IPS-18c (cell line): Measurements from ENCODE around the gene NAA16.
"Not testable (repeated sequence)": the region's sequence is repeated elsewhere in the genome, so short reads cannot be mapped to it uniquely, and the experiment has no call there.

Source experiments
- H3K4me3 ChIP-seq: 2 replicates; pipeline ENCODE4 v1.7.0; 2013; ENCODE audit warnings: low read depth, mild to moderate bottlenecking, low read length, moderate library complexity; ENCODE audit not compliant: insufficient read depth
- H3K9me3 ChIP-seq: one replicate; pipeline ENCODE4 v1.6.1; 2013; ENCODE audit warnings: mild to moderate bottlenecking, low read length, moderate library complexity; ENCODE audit not compliant: control insufficient read depth, insufficient read depth

Gene NAA16

DNA sequence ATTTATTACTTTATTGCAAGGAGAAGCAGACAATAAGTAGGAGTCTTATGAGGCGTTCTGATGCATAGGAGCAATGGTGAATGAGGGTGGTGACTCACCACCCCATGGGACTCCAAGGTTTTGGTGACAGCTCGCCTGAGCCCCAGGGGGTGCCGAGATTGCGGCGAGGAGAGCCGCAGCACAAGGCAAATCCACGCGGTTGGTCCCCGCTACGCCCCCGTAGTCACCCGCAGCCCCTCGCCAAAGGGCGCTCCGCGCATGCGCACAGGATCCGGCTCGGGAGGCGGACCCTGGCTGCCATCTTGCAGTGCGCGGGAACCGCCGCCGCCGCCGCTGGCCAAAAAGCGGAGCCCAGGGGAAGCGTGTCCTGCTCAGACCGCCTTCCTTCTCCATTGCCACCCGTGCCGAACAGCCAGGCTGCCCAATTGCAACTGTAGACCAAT, at the start of gene NAA16:
NAA16 (plus strand) TSS at position 305 of the 443 bp plus-strand sequence. CDS start 262 bp downstream, outside the sequence.
- Histone ChIP-seq H3K4me3 (peak within 1 kb of the TSS; percentile 98), H3K9me3 (no peaks in the 10 kb centered on the region)

DNA sequence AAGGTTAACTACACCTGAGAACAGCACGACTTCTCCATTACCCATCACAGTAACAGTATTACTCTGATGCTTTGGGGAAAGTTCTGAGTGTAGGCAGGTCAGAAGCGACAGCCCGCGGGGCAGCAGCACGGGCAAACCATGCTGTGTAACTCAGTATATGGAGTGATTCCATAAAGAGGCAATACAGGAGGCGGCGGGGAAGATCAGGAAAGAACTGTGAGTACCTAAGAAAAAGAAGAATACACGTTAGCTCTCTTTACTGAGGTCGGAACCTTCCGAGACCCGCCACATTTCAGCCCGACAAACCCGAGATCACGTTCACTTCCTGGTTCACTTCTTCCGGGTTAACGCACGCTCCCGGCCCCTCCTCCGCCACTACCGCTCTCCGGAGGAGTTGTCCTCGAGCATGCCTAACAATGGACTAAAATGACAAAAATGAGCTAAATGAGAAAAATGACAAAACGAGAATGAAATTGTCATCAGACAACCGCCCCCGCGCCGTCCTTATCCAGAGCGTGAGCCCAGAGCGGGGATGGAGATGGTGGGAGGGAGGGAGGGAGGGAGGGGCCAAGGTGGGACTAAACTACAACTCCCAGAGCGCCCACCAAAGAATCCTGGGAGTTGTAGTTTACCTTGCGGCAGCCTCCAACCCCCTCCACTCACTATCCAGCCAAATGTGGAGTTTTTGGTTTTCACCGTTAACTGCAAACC, 47.7 kb upstream of the NAA16 start, which contains the start of gene MTRF1:
MTRF1 (minus strand) TSS at position 316 of the 711 bp plus-strand sequence. CDS start 2,669 bp downstream, outside the sequence.
- peaks cover 6% of the 10 kb centered on the region for H3K9me3 ChIP-seq
- H3K4me3 ChIP-seq, result peak within 1 kb of the TSS; percentile 87

DNA sequence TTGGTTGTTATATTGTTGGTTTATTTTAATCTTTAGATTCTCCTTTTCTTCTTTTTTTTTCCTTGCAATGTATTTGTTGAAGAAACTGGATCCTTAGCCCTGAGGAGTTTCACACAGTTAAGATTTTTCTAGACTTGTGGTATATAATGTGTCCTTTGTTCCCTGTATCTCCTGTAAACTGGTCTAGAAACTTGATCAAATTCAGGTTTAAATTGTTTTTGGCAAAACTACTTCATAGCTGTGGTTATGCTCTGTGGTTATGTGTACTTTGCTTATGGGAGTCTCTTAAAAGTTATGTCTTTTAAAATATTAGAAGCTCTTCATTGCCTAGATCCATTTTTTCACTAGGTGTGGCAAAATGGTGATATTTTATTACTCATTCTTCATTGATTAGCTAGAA, 44.0 kb upstream of the NAA16 start:
- Histone ChIP-seq H3K4me3 (no peak overlapping the region), H3K9me3 (peaks cover 6% of the 10 kb centered on the region)

DNA sequence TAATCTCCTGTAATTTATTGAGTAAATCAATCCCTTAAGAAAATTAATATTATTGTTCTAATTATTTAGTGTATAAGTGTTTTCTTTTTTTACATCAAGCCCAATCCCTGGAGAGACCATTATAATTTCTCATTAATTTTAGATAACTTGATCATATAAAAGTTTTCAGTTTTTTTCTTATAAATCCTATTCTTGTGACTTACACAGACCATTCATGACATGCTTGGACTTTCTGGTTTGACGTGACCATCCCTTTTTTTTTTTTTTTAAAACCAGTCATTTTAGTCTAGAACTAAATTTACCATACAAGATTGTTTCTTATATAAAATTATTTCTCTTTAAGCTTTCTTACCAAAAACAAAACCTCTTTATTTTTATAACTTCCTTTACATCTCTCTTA, 42.3 kb upstream of the NAA16 start:
- peaks cover 3% of the 10 kb centered on the region for H3K9me3 ChIP-seq

DNA sequence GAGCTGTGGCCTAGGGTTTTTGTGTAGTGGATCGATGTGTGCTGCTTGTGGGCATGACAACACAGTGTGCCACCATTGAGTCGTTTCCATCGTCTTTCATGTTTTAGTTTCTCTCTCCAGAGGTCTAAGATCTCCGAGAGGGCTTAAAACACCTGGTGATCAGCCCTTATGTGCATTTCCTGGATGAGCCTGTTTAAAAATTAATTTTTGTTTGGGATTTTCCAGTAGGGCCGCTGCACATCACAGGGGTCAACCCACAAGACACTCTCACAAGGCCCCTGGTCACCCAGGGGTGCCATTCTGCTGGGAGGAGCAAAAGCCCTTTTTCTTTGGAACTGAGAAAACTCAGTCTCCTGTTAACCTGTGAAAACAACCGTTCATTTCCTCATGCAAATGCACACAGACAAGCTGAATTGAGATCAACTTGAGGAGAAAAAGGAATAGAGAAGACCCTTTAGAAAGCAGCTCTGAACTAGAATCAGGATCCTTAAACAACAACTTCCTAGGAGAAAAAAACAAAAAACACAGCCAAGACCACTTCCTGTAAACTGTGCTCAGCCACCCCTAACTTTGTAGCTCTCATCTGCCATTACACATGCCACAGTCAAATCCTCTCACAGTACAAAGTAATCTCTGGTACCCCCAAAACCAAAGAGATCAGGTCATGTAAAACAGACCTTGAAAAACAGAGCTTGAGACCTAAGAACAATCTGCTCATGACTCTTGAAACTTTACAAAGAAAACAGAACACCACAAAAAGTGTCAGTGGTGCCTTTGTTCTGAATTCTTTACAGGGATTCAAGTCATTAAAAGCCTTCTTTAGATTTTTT, 39.4 kb upstream of the NAA16 start:
- Histone ChIP-seq H3K9me3 (no peaks in the 10 kb centered on the region), H3K4me3 (no peak overlapping the region)

More for the DNA sequence above, 42.3 kb upstream of the NAA16 start:
- H3K4me3 ChIP-seq, result no peak overlapping the region

DNA sequence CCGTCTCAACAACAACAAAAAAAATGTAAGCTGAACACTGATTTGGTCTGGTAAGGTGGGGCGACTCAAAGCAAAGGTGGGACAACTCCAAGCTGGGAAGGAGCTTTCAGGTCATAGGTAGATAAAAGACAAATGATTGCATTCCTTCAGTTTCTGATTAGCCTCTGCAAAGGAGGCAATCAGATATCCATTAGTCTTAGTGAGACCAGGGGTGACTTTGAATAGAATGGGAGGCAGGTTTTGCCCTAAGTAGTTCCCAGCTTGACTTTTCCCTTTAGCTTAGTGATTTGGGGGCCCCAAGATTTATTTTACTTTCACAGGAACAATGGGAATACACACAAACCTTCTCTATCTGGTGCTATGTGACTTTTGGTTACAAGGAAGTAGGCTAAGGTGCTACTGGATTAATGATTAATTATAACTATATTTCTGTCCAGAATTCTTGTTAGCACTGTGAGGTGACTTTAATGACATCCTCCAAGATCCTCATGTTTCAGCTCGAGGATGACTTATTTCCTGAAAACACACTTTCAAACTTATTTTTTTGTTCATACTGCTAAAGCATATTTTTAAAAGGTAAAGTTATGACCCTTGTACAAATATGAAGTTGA, 37.1 kb upstream of the NAA16 start:
- Histone ChIP-seq H3K4me3 (no peak overlapping the region), H3K9me3 (no peaks in the 10 kb centered on the region)

DNA sequence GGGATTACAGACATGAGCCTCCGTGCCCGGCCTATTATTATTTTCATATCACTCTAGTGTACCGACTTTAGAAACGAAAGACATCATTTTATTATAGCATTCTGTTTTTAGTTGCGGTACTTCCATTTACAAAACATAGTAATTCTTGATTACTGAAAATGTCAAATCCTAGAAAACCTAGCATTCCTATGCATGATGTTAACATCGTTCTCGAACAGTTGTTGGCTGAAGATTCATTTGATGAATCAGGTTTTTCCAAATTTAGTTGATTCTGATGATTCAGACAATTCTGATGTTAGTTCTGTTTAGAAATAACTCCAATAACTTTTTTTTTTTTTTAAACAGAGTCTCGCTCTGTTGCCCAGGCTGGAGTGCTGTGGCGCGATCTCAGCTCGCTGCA, 36.2 kb upstream of the NAA16 start:
- no peaks in the 10 kb centered on the region for H3K9me3 ChIP-seq
- H3K4me3 ChIP-seq, result no peak overlapping the region

DNA sequence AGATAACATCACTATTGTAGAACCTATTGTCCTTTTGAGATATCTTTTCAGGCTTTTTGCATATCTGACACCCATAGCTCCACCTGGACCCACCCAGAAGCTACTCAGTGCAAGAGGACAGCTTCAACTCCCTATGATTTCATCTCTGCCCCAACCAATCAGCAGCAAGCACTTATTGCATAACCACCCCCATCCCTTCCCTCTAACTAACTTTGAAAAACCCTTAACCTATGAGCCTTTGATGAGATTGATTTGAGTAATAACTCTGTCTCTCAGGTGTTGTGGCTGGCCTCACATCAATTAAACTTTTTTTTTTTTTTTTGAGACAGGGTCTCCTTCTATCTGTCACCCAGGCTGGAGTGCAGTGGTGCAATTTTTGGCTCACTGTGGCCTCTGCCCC, 34.2 kb upstream of the NAA16 start:
- no peaks in the 10 kb centered on the region for H3K9me3 ChIP-seq
- no peak overlapping the region for H3K4me3 ChIP-seq

DNA sequence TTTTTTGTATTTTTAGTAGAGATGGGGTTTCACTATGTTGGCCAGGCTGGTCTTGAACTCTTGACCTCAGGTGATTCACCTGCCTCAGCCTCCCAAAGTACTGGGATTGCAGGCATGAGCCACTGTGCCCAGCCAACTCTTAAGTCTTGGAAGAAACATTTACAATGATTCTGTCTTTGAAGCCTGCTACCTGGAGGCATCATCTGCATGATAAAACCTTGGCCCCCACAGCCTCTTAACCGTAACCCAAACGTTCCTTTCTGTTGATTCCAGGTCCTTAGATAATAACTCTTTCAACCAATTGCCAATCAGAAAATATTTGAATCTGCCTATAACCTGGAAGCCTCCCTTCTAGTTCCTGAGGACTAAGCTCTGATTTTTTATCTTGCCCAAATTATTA, 31.9 kb upstream of the NAA16 start:
- not testable (repeated sequence) for H3K4me3 ChIP-seq, H3K9me3 ChIP-seq

DNA sequence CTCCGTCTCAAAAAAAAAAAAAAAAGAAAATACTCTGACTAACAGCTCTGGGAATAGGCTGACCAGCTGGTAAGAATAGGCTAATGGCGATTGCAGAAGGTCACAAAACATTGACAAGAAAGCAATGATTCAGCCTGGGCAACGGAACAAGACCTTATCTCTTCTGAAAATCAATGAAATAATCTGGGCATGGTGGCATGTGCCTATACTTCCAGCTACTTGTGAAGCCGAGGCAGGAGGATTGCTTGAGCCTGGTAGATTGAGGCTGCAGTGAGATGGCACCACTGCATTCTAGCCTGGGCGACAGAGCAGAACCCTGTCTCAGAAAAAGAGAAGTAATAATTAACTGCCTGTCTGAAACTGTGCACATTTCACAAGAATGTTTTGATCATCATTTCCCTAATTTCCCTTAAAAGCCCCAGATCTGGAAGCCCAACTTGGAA, 28.9 kb upstream of the NAA16 start:
- Histone ChIP-seq H3K4me3 (no peak overlapping the region), H3K9me3 (no peaks in the 10 kb centered on the region)

DNA sequence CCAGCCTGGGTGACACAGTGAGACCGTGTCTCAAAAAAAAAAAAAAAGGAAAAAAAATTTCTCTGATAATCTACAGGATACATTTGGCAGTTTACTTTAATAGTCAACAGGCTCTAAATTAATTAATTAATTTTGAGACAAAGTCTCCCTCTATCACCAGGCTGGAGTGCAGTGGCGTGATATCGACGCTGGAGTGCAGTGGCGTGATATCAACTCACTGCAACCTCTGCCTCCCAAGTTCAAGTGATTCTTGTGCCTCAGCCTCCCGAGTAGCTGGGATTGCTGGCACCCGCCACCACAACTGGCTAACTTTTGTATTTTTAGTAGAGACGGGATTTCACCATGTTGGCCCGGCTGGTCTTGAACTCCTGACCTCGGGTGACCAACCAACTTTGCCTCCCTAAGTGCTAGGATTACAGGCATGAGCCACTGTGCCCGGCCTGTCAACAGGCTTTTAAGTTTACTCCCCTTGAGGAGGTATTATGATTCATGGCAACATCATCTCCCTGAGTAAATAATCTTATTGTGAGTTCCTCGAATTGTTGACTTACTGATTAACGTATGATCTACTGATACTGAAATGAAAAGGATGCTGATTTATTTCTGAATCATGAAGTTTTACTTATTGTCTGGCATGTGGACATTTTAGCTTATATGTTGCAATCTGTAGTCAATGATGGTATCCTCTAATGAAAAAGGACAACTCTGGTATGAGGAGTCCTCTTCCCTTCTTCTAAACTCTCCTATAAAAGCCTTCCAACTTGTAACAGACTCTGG, 26.4 kb upstream of the NAA16 start:
- no peaks in the 10 kb centered on the region for H3K9me3 ChIP-seq

DNA sequence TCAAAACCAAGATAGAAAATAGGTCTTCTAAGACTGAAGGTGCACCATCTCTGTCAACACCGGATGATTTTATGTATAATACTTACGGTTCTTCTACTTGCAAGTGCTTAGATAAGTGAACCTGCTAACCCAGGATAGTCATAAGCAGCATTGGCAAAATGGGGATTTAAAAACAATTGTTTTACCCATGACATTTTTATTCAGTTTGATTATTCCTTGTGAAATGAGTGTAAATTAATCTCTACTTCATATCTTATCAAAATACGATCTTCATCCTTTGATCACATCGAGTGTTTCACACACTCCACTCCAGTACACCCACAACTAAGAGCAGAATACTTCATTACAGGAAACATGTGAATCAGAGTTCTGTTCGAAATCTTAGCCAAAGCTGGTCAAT, 24.7 kb upstream of the NAA16 start:
- Histone ChIP-seq H3K4me3 (no peak overlapping the region), H3K9me3 (no peaks in the 10 kb centered on the region)

More for the DNA sequence above, 26.4 kb upstream of the NAA16 start:
- no peak overlapping the region for H3K4me3 ChIP-seq

DNA sequence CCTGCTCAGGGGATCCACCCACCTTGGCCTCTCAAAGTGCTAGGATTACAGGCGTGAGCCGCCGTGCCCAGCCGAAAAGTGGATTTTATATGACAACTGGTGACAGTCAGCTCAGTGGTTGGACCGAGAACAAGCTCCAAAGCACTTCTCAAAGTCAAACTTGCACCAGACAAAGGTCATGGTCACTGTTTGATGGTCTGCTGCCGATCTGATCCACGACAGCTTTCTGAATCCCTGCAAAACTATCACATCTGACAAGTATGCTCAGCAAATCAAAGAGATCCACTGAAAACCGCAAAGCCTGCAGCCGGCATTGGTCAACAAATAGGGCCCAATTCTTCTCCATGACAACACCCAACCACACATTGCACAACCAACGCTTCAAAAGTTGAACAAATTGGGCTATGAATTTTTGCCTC, 21.6 kb upstream of the NAA16 start:
- no peak overlapping the region for H3K4me3 ChIP-seq

DNA sequence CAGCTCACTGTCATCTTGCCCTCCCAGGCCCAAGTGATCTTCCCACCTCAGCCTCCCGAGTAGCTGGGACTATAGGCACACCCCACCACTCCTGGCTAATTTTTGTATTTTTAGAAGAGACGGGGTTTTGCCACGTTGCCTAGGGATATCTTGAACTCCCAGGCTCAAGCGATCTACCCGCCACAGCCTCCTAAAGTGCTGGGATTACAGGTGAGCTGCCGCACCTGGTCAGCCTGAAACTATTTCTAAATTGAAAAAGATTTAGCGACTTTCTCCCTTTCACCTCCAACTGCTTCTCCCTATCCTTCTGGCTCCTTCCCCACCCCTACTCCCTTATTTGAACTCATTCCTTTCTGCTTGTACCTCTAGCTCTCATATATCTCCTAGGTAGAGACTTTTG, 19.8 kb upstream of the NAA16 start:
- Histone ChIP-seq H3K4me3 (no peak overlapping the region), H3K9me3 (no peaks in the 10 kb centered on the region)

More for the DNA sequence above, 21.6 kb upstream of the NAA16 start:
- no peaks in the 10 kb centered on the region for H3K9me3 ChIP-seq

DNA sequence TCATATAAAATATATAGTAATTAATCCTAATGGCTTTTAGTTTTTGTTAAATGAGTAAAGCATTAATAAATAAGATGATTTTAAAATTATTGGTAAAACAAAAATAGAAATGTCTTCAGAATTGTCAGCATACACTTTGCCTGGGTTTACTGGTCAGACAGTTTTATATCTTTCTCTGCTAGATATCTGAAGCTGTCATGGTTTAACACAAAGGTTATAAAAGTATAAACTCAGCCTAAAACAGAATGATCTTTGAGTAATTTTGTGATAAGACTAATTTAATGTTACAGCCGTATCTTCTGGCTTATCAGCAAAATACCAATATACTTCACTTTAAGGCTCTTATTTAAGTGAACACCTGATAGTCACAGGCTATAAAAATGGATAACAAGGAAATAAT, 17.8 kb upstream of the NAA16 start:
- Histone ChIP-seq H3K9me3 (no peaks in the 10 kb centered on the region), H3K4me3 (no peak overlapping the region)

DNA sequence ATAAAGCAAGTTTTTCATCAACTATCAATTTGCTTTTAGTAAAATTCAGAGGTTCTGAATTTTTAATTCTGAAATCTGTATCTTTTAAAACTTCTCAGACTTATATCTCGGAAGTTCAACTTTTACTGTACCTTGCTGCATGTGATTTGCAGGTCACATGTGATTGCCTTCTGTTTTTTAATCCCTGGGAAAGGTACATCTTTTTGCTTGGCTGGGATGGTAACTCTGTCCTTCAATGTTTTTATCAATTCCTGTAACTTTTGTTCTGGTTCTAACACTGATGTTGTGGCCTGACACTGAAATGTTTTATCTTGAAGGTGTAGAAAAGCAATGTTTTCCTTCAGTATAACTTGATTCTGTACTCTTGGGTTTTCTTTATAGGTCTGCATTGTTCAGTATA, 16.2 kb upstream of the NAA16 start:
- Histone ChIP-seq H3K4me3 (no peak overlapping the region), H3K9me3 (no peaks in the 10 kb centered on the region)

DNA sequence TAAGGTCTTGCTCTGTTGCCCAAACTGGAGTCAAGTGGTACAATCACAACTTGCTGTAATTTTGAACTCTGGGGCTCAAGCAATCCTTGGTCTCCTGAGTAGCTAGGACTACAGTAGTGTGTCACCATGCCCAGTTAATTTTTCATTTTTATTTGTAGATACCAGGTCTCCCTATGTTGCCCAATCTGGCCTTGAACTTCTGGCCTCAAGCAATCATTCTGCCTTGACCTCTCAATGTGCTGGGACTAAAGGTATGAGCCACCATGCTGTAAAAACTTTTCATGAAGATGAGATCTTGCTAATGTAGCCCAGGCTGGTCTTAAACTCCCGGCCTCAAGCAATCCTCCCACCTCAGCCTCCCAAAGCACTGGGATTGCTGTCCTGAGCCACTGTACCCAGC, 15.1 kb upstream of the NAA16 start:
- no peaks in the 10 kb centered on the region for H3K9me3 ChIP-seq
- H3K4me3 ChIP-seq, result no peak overlapping the region
